Left lung (tissue), 10 donors: ENCODE data around the gene C3orf62. TPM values are rescaled to one million over a fixed set of nuclear protein-coding genes. Genes with fewer than 3 reads are reported as not detected.
A peak's percentile ranks its signal among the peaks of the same experiment; 100 is the strongest.

Experiments
- ATAC-seq: fragments of 200-7000 bp; cut with Tn5 transposase; one replicate; pipeline ENCODE4 v1.9.1; 2020; ENCODE audit warnings: moderate library complexity
- DNase-seq, 4 donors: peaks; one replicate each; pipeline ENCODE4 v3.0.0-alpha.2; 2013 to 2020
- H3K27ac ChIP-seq, 2 donors: fragments of 200-600 bp; sonication (generic) in 1 of 2; one replicate each; pipeline versions ENCODE4 v1.5.0 to v1.8.0; 2020 to 2021
- H3K27me3 ChIP-seq, 2 donors: fragments of 200-600 bp; sonication (generic) in 1 of 2; one replicate each; pipeline versions ENCODE4 v1.5.0 to v1.8.0; 2020 to 2021
- H3K36me3 ChIP-seq, 2 donors: fragments of 200-600 bp; sonication (generic) in 1 of 2; one replicate each; pipeline versions ENCODE4 v1.5.0 to v1.8.0; 2020 to 2021
- H3K4me1 ChIP-seq, 2 donors: fragments of 200-600 bp; one replicate each; pipeline ENCODE4 v1.8.0; 2021
- H3K4me3 ChIP-seq, 2 donors: fragments of 200-600 bp; sonication (generic) in 1 of 2; one replicate each; pipeline versions ENCODE4 v1.5.0 to v1.8.0; 2020 to 2021; ENCODE audit warnings: mild to moderate bottlenecking in 1 of 2
- H3K9me3 ChIP-seq, 2 donors: fragments of 200-600 bp; sonication (generic) in 1 of 2; one replicate each; pipeline versions ENCODE4 v1.5.0 to v1.8.0; 2020 to 2021
- CTCF ChIP-seq, 2 donors: fragments of 200-600 bp; sonication (generic) in 1 of 2; IDR thresholded peaks; one replicate each; pipeline versions ENCODE4 v1.5.0 to v1.8.0; 2021; ENCODE audit warnings: antibody characterized with exemption in 2 of 2
- intact Hi-C, 2 donors: fragments of 100-400 bp; cut with DNase I; formaldehyde crosslinking; loops; one replicate each; pipeline versions ENCODE4 v1.11.2 to v1.14.2; 2022
- polyA plus RNA-seq, 6 donors: library from polyadenylated mRNA; unstranded; fragments of 120-200 nt; gene quantifications; one replicate each; pipeline ENCODE4 v1.2.1, GENCODE V29; 2013; ENCODE audit not compliant: insufficient read length in 6 of 6
- total RNA-seq, 2 donors: library from RNA; stranded (reverse); fragmentation: NEBNext Ultra II Directional; extraction: Animal tissue kit (Norgen Biotek cat#: 25700); gene quantifications; one replicate each; pipeline ENCODE4 v1.2.1, GENCODE V29; 2021
- donor health status: DM: no; HTN: yes; CAD: no.
- donor health status: DM: no; HTN: no; CAD: no.

Gene C3orf62
- total and polyA plus RNA-seq, 8 donors: 4.2 to 13.7 (median 11.0) TPM

- Histone ChIP-seq H3K36me3 (peaks cover 0 to 100% of the 10 kb centered on the region in 2 donors), H3K4me3 (no peak overlapping the region), H3K9me3 (no peaks in the 10 kb centered on the region), H3K27ac (peak overlapping the region in 1 of 2 donors; percentile 11), H3K4me1 (no peaks in the 10 kb centered on the region), H3K27me3 (no peaks in the 10 kb centered on the region)
- intact Hi-C loops: no loop called here
- ATAC-seq: no peak
- no peak for DNase-seq
- no peak for TF ChIP-seq CTCF (IDR thresholded peaks at IDR 0.05)
Observed at GRCh38 chr3:49313896-49314688, 37.1 kb upstream of the C3orf62 start.

DNA sequence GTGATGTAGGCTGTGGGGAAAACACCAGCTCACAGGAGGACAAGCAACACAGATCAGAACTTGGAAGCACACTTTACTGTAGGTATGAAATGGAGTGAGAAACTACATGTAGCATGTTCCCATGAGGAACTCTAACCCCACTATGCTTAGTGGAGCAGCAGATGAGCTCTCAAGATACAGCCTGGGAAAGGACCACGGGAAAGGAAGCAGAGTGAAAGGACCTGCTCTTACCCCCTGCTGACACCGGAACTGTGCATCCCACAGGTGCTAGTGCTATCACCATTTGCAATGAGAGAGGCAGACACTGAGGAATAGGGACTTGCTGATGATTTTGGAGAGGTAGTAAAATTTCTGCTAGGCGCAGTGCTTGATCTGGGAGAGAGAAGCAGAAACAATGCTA is 34.3 kb upstream of the C3orf62 start:
- Histone ChIP-seq H3K27ac (no peak overlapping the region), H3K9me3 (no peaks in the 10 kb centered on the region), H3K4me3 (no peak overlapping the region), H3K36me3 (peaks cover 0 to 100% of the 10 kb centered on the region in 2 donors), H3K4me1 (no peaks in the 10 kb centered on the region), H3K27me3 (no peaks in the 10 kb centered on the region)
- DNase-seq: no peak
- ATAC-seq: no peak
- TF ChIP-seq CTCF (IDR thresholded peaks at IDR 0.05): no peak
- intact Hi-C loops: no loop called here

DNA sequence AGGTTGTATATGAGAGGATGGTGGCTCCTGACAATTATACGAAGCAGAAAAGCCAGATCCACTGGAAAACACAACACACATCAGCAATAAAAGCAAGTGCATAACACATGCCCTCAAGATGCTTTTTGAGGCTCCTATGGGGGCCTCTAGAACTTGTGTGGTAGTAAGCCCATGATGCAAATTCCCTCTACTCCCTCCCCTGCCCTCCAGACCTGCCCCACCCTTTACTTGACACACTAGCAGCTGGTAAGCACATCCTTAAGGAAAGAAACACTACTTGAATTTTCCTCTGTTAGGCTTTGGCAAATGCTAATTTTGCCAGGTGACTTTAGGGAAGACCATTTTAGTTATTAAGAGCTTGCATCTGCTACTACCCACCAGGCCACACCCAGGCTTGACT is 33.6 kb upstream of the C3orf62 start:
- TF ChIP-seq CTCF (IDR thresholded peaks at IDR 0.05): no peak
- DNase-seq (no peak), ATAC-seq (no peak)
- H3K4me3 ChIP-seq: no peak overlapping the region
- no peaks in the 10 kb centered on the region for H3K4me1 ChIP-seq
- peaks cover 0 to 100% of the 10 kb centered on the region in 2 donors for H3K36me3 ChIP-seq
- no peaks in the 10 kb centered on the region for H3K27me3 ChIP-seq
- H3K27ac ChIP-seq: no peak overlapping the region
- intact Hi-C loops: no loop called here
- no peaks in the 10 kb centered on the region for H3K9me3 ChIP-seq

- H3K27ac ChIP-seq: no peak overlapping the region
- ATAC-seq (no peak), DNase-seq (no peak)
- intact Hi-C loops: no loop called here
- no peaks in the 10 kb centered on the region for H3K9me3 ChIP-seq
- TF ChIP-seq CTCF (IDR thresholded peaks at IDR 0.05): no peak
- H3K27me3 ChIP-seq: no peaks in the 10 kb centered on the region
- H3K4me3 ChIP-seq: no peak overlapping the region
- no peaks in the 10 kb centered on the region for H3K4me1 ChIP-seq
- peaks cover 0 to 100% of the 10 kb centered on the region in 2 donors for H3K36me3 ChIP-seq
Observed at GRCh38 chr3:49305608-49306007, 28.6 kb upstream of the C3orf62 start.

DNA sequence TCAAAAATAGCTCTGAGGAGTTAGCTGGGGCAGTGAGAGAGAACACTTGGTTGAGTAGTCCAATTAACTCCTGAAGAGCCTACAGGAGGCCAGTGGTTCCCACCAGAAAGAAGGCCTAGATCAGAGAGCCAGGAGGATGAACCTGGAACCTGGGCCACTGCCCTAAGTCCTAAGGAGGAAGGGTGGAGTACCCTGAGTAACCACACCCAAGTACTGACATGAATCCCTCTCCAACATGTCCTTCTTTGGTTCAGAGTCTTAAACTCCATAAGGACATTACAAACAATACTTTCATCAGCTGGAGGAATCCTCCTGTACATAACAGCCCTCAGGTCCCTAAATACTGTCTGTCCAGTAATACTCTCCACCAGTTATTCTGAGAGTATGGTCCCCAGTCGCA is 25.6 kb upstream of the C3orf62 start:
- TF ChIP-seq CTCF (IDR thresholded peaks at IDR 0.05): no peak
- intact Hi-C loops: no loop called here
- no peak for ATAC-seq
- no peak overlapping the region for H3K27ac ChIP-seq
- H3K4me1 ChIP-seq: peaks cover 0 to 1% of the 10 kb centered on the region in 2 donors
- no peak overlapping the region for H3K4me3 ChIP-seq
- DNase-seq: no peak
- H3K9me3 ChIP-seq: no peaks in the 10 kb centered on the region
- peaks cover 0 to 100% of the 10 kb centered on the region in 2 donors for H3K36me3 ChIP-seq
- H3K27me3 ChIP-seq: no peaks in the 10 kb centered on the region
